Epithelial cell of umbilical artery (primary cell): ENCODE measurements around the gene SELENOW. TPM values are rescaled to one million over a fixed set of nuclear protein-coding genes. Genes with fewer than 3 reads are reported as not detected.

Source experiments
- total RNA-seq: library from RNA; depleted of rRNA; stranded (reverse); fragments of >200 nt; gene quantifications from 2 replicates; pipeline ENCODE4 v1.2.3, GENCODE V29; 2014

The SELENOW gene
- total RNA-seq: 349 and 480 TPM in 2 replicates

DNA sequence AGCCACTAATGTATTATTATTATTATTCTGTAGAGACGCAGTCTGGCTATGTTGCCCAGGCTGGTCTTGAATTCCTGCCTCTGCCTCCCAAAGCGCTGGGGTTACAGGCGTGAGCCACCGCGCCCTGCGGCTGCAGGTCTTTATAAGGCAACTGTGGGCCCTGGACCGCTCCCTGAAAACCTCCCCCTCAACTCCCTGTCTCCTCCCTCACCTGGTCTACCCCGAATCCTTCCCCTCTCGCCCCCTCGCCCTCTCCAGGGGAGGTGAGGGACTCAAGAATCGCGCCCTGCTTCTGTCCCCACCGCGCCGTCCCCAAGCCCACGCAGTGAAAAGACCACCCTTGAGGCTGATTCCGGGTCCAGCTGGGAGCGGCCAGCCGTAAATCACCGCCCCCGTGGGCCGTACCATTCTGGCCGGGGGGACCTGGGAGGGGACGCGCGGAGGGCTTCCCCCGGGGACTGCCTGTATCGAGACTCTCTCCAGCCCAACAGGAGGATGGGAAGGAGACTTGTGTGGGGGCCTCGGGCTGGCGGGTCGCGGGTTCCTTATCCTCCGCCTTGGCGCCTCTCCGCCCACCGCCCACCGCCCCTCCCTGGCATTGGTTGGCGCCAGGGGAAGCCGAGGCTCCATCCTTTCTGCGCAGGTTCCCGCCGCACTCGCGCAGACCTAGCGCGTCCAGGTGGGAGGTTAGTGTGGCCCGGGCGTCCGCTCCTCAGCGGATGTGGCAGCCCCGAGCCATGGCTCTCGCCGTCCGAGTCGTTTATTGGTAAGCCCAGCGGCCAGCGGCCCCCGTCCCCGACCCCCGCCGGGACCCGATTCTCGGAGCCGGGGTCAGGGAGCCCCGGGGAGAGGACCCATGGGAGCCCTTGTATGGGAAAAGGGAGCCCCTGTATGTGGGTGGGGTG lies at the start of gene SELENOW:
Gene SELENOW (plus strand): TSS at position 655 of the 905 bp plus-strand sequence. CDS start 83 bp downstream, at position 738.

GRCh38 chr19:47745010-47745901 lies 33.2 kb upstream of the SELENOW start, which contains the start of gene NOP53:
NOP53 (plus strand) TSS chr19:47745546; CDS start chr19:47745560, 14 bp downstream.

DNA sequence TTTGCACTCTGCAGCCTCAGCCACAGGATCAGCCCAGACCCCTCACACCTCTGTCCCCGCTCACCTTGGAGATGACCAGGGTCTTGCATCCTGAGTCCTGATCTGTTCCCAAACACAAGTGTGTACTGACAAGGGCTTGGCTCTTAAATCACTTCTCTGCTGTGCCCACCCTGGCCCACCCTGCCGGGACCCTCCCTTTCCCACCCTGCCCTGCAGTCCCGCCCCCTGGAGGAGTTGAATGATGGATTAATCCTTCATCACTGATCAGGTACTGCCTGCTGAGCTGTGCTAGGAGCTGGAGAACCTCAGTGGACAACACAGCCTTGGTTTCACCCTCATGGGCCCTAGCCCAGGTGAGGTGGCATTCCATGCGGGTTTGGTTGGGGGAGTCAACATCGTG lies 25.9 kb downstream of the SELENOW start, which contains the start of gene TPRX1:
Gene TPRX1 (minus strand): TSS at position 101 of the 400 bp plus-strand sequence. CDS start 12 bp downstream, at position 89.

DNA sequence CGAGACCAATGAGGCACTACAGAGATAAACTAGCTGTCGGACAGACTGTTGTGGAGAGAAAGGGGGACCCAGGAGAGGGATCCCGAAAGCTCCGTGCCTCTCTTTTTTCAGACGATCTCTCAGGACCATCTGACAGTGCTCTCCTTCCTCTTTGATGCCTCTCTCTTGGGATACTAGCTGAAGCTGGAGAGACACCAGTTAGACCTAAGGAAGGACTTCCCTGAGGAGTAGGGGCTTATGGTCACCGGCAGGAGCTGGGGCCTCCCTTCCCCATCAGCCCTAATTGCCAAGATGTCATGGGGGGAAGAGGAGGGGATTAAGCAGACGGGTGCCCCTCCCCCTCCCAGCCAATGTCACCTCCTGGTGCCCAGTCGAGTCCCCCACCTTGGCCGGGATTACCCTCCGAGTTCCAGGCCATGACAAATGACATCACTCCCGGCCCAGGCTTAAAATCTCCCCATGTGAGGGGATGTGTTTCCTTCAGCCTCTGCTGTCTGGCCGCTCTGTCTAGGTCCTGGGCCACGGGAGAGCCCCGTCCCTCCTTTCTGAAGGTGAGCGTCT lies 43.0 kb downstream of the SELENOW start, which contains the start of gene CRX:
Gene CRX (plus strand): TSS at position 478 of the 561 bp plus-strand sequence. CDS start 12,507 bp downstream, outside the sequence.

Other genes with a start within 250 kb of the SELENOW start
- under 0.01 TPM in 1 of 2 replicates, not detected in the other for gene ZNF541, start 205.6 kb upstream of the SELENOW start, total RNA-seq
- 5.0 and 5.5 TPM in 2 replicates for gene BICRA, start 169.6 kb upstream of the SELENOW start, total RNA-seq
- 62.0 and 74.1 TPM in 2 replicates for gene EHD2, start 65.3 kb upstream of the SELENOW start, total RNA-seq
- 78.6 and 90.0 TPM in 2 replicates for gene NOP53, start 33.2 kb upstream of the SELENOW start, total RNA-seq
- gene TPRX1, start 25.8 kb downstream of the SELENOW start, total RNA-seq: not detected in 2 replicates
- not detected in 2 replicates for gene CRX, start 43.2 kb downstream of the SELENOW start, total RNA-seq
- gene TPRX2, start 80.5 kb downstream of the SELENOW start, total RNA-seq: not detected in 2 replicates
- gene SULT2A1, start 107.6 kb downstream of the SELENOW start, total RNA-seq: not detected in 2 replicates
- gene BSPH1, start 213.5 kb downstream of the SELENOW start, total RNA-seq: not detected in 2 replicates
- gene ELSPBP1, start 215.9 kb downstream of the SELENOW start, total RNA-seq: not detected in 2 replicates